NT2/D1 (cell line): Measurements from ENCODE around the gene TLR1.

Source experiments
- SUZ12 ChIP-seq: IDR thresholded peaks from 2 replicates; pipeline ENCODE4 v1.6.1; 2011; ENCODE audit not compliant: insufficient read length, insufficient read depth; ENCODE audit errors: extremely low read depth
- YY1 ChIP-seq: IDR thresholded peaks from 2 replicates; pipeline ENCODE4 v1.6.1; 2011; ENCODE audit not compliant: insufficient read length, insufficient read depth

DNA sequence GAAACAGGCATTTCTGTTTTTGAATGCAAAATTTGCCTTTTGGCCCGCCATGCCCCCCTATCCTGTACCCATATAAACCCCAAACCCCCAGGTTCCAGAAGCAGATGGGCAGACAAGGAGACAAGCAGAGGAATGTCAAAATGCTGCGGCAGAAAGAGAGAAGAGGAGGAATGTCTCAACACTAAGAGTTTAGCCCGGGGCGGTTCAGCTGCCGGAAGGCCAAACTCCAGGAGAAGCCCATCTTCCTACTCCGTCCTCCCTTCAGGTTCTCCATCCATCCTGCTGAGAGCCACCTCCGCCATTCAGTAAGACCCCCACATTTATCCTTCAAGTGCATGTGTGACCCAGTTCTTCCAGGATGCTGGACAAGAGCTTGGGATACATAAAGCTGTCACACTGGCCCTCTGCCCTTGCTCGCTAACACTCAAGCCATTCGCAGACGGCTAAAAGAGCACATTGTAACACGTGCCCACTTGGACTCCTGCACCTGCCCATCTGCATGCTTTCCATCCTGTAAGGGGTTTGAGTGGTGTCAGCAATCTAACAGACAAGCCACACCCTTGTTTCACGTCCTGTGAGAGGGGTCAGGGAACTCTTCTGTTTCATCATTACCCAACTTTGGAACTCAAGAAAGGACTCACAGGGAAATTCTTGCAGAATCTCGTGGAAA is 53.1 kb downstream of the TLR1 start:
- no peak for TF ChIP-seq SUZ12
- no peak for TF ChIP-seq YY1
